HUES64 (cell line): ENCODE data around the gene ARSB.
"Not testable (repeated sequence)": the region's sequence is repeated elsewhere in the genome, so short reads cannot be mapped to it uniquely, and the experiment has no call there.

Experiments
- H3K27ac ChIP-seq: 2 replicates; pipeline ENCODE4 v1.7.0; 2013; ENCODE audit warnings: low read depth, low read length, inconsistent platforms
- H3K27me3 ChIP-seq: 2 replicates; pipeline ENCODE4 v1.6.1; 2013; ENCODE audit warnings: mild to moderate bottlenecking, low read length; ENCODE audit not compliant: insufficient read depth
- H3K36me3 ChIP-seq: 2 replicates; pipeline ENCODE4 v1.6.1; 2013; ENCODE audit warnings: mild to moderate bottlenecking, low read length; ENCODE audit not compliant: insufficient read depth
- H3K4me1 ChIP-seq: 2 replicates; pipeline ENCODE4 v1.6.1; 2013; ENCODE audit warnings: mild to moderate bottlenecking, low read length, moderate library complexity; ENCODE audit not compliant: insufficient read depth
- H3K4me3 ChIP-seq: 2 replicates; pipeline ENCODE4 v1.5.1; 2013; ENCODE audit warnings: mild to moderate bottlenecking, low read length, moderate library complexity
- H3K9ac ChIP-seq: 2 replicates; pipeline ENCODE4 v1.6.1; 2013; ENCODE audit warnings: mild to moderate bottlenecking, low read depth, low read length
- H3K9me3 ChIP-seq: 2 replicates; pipeline ENCODE4 v1.6.1; 2013; ENCODE audit warnings: low read depth, low read length; ENCODE audit not compliant: insufficient read depth
- WGBS: fragments of 150-250, 120-280 bp; methylation state at CpG from one replicate; pipeline ENCODE4 v1.1.7; 2013; ENCODE audit warnings: missing lambda C conversion rate; 5-methylcytosine and 5-hydroxymethylcytosine counted together

The ARSB gene

DNA sequence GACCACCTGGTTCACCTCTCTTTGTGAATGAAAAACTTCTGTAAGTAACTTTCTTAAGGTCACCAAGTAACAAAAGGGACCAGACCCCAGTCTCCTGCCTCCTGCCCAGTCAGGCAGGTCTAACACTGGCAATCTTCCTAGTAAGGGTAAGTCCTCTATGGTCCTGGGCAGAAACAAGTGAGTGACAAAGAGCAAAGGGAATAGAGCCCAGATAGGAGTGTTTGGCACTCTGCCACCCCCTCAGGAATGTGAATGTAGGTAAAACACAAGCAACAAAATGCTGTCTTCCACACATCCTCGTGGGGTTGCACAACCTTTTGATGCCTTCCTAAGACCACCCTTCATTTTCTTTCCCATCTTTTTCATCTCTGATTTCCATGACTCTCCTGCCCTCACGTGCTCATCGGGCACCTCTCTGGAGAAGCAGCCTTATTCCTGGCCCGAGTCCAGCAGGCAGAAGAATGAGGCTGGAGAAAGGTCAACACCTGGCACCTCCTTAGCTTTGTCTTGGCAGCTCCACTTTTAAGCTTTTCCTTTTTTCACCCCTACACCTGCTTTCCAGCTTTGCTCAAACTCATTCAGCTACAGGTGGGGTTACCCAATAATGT lies 246.3 kb downstream of the ARSB start:
- Histone ChIP-seq H3K27me3 (no peaks in the 10 kb centered on the region), H3K9me3 (no peaks in the 10 kb centered on the region), H3K27ac (no peak overlapping the region), H3K9ac (no peak overlapping the region), H3K4me3 (no peak overlapping the region), H3K4me1 (no peaks in the 10 kb centered on the region), H3K36me3 (no peaks in the 10 kb centered on the region)
- WGBS, result 90% methylated on average over 4 of the region's 4 CpGs

DNA sequence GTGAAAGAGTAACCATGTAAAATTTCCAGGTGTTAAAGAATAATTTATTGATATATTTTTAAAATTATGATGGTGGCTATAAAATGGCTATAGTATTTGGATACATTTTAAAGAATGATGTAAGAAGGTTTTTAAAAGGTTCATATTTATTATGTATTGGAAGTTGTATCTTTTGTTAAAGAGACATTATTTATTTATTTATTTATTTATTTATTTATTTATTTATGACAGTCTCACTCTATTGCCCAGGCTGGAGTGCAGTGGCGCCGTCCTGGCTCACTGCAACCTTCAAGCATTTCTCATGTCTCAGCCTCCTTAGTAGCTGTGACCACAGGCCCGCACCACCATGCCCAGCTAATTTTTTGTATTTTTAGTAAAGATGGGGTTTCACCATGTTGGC lies 247.0 kb downstream of the ARSB start:
- 92% methylated on average over 3 of the region's 3 CpGs for WGBS
- H3K27me3 ChIP-seq, result no peaks in the 10 kb centered on the region
- H3K9ac ChIP-seq, result no peak overlapping the region
- H3K36me3 ChIP-seq, result no peaks in the 10 kb centered on the region
- H3K27ac ChIP-seq, result no peak overlapping the region
- no peaks in the 10 kb centered on the region for H3K4me1 ChIP-seq
- H3K4me3 ChIP-seq, result no peak overlapping the region
- no peaks in the 10 kb centered on the region for H3K9me3 ChIP-seq

DNA sequence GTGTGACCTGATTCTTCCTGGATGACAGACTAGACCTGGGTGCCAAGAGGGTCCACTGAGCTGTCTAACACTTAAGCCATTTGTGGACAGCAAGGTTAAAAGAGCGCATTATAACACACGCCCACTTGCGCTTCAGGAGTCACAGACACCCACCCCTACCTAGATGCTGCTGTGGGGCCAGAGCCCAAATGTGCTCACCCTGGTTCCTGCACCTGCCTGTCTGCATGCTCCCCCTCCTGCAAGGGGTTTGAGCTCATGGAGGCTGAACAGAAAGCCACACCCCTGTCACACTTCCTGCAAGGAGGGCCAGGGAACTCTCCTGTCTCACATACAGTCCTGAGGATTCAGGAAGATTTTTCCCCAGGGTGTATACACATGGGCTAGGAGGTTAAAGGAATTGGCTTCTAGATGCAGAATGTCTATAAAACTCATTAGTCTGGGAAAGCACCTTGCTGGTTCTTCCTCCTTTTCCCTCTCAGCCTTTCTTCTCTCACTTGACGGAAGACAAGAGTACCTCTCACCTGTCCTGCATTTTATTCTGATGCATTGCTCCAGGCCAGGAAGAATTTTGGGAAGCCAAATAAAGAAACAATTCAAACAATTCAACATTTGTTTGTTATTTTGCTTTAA lies 249.2 kb downstream of the ARSB start:
- no peak overlapping the region for H3K4me3 ChIP-seq
- H3K27ac ChIP-seq, result no peak overlapping the region
- WGBS, result 96% methylated on average over 4 of the region's 4 CpGs
- H3K36me3 ChIP-seq, result no peaks in the 10 kb centered on the region
- no peaks in the 10 kb centered on the region for H3K9me3 ChIP-seq
- no peaks in the 10 kb centered on the region for H3K27me3 ChIP-seq
- H3K9ac ChIP-seq, result no peak overlapping the region
- peaks cover 8% of the 10 kb centered on the region; the same call in 1 of the 2 replicates for H3K4me1 ChIP-seq

DNA sequence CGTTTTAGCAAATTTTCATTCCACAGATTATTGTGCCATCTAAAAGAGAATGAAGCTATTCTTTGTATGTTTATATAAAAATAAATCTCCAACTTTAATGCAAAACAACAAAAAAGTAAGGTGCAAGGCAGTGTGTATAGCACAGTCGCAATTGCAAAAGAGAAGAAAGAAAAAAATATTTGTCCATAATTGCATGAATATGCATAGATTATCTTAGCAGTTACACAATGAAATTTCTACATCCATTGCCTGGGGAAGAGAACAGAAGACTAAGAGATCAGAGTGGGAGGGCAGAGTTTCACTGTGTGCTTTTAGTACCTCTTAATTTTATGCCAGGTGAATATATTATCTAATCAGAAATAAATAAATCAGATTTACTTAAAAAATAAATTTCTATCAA lies 250.2 kb downstream of the ARSB start:
- Histone ChIP-seq H3K4me1 (peaks cover 11% of the 10 kb centered on the region; the same call in 1 of the 2 replicates), H3K36me3 (no peaks in the 10 kb centered on the region), H3K9me3 (no peaks in the 10 kb centered on the region), H3K27ac (no peak overlapping the region), H3K27me3 (no peaks in the 10 kb centered on the region), H3K9ac (no peak overlapping the region), H3K4me3 (no peak overlapping the region)
- no CpG with 5 or more reads among the region's 2 CpGs for WGBS

DNA sequence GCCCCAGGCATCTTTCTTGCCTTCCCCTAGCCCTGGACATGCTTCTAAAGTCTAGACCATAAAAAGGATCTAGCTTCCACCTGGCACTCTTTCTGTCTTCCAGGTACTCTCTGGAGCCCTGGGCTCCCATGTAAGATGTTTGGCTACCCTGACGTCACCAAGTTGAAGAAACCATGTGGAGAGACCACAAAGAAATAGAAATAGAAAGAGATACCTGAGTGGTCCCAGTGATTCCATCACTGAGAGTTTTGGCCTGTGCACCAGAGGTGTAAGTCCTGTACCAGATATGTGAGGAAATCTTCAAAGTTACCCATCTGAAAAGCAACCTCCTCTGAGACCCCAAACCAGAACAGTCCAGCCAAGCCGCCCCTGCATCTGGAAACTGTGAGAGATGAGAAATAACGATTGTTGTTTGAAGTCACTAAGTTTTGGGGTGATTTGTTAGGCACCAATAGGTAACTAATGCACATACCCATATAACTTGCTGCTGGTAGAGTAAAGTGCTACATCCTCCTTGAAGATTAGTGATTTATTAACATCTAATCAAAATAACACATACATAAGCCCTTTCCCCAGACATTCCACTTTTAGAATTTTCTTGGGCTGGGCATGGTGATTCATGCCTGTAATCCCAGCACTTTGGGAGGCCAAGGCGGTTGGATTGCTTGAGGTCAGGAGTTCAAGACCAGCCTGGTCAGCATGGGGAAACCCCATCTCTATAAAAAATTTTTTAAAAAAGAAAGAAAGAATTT lies 250.8 kb downstream of the ARSB start:
- Histone ChIP-seq H3K36me3 (no peaks in the 10 kb centered on the region), H3K9me3 (no peaks in the 10 kb centered on the region), H3K27ac (no peak overlapping the region), H3K4me1 (peaks cover 14% of the 10 kb centered on the region; the same call in 1 of the 2 replicates), H3K27me3 (no peaks in the 10 kb centered on the region), H3K9ac (no peak overlapping the region), H3K4me3 (no peak overlapping the region)
- WGBS, result 93% methylated on average over 4 of the region's 4 CpGs

DNA sequence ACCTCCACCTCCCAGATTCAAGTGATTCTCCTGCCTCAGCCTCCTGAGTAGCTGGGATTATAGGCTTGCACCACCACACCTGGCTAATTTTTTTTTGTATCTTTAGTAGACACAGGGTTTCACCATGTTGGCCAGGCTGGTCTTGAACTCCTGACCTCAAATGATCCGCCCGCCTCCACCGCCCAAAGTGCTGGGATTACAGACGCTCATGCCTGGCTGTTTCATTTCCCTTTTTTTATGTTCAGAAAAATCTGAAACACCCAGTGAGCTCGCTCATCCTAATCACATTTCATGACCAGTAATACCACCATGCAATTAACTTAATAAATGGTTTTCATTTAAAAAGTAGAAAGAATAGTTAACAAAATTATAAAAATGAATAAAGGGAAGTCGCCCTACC lies 252.4 kb downstream of the ARSB start:
- H3K36me3 ChIP-seq, H3K9me3 ChIP-seq, H3K27ac ChIP-seq, H3K4me3 ChIP-seq, H3K9ac ChIP-seq, H3K27me3 ChIP-seq: not testable (repeated sequence)
- WGBS, result 94% methylated on average over 5 of the region's 6 CpGs
- H3K4me1 ChIP-seq, result peaks cover 14% of the 10 kb centered on the region; the same call in 1 of the 2 replicates

DNA sequence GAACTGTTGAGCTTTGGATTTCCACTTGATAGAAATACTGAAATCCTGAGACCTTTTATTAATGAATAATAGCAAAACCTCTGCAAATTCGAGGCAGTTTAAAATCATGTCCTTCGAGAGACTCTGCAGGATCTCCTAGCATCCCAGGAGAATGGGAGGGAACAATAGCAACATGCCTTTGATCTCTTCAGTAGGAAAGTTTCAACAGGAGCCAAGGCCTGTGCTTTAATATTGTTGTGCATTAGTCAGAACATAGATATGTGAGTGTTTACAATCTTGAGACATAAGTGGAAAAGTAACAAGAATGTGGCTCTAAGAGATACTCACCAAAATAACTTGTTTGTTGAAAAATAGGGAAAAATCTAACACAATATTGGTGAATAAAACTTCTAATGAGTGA lies 253.2 kb downstream of the ARSB start:
- no peak overlapping the region for H3K9ac ChIP-seq

DNA sequence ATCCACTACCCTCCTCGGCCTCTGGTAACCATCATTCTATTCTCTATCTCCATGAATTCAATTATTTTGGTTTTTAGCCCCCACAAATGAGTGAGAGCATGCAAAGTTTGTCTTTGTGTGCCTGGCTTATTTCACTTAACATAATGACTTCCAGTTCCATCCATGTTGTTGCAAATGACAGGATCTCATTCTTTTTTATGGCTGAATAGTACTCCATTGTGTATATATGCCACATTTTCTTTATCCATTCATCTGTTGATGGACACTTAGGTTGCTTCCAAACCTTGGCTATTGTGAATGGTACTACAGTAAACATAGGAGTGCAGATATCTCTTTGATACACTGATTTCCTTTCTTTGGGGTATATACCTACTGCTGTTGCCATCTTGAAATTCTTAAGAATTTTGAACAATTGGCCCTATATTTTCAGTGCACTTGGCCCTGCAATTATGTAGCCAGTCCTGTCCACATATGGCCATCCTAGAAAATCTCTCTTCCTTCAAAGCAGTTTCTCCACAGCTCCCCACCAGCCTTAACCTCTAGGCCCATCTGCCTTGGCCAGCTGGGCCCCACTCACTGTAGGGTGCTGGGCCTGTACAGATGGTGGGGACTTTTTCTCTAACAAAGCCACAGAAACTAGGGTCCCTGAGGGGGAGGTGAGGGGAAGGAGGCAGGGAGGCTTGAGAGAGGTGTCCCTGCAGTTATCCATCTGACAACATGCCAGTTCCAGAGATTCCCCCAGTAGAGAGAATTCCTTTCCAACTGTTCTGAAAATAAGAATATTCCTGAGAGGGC lies 254.6 kb downstream of the ARSB start:
- 94% methylated on average over 1 of the region's 1 CpG for WGBS
- no peak overlapping the region for H3K9ac ChIP-seq
- peaks cover 14% of the 10 kb centered on the region; the same call in 1 of the 2 replicates for H3K4me1 ChIP-seq
- no peak overlapping the region for H3K27ac ChIP-seq
- no peak overlapping the region for H3K4me3 ChIP-seq
- no peaks in the 10 kb centered on the region for H3K27me3 ChIP-seq
- no peaks in the 10 kb centered on the region for H3K9me3 ChIP-seq
- H3K36me3 ChIP-seq, result no peaks in the 10 kb centered on the region

More for the DNA sequence above, 253.2 kb downstream of the ARSB start:
- no peaks in the 10 kb centered on the region for H3K36me3 ChIP-seq
- H3K27me3 ChIP-seq, result no peaks in the 10 kb centered on the region
- WGBS, result 39% methylated on average over 2 of the region's 2 CpGs
- no peak overlapping the region for H3K4me3 ChIP-seq
- no peak overlapping the region for H3K27ac ChIP-seq
- H3K4me1 ChIP-seq, result peaks cover 14% of the 10 kb centered on the region; the same call in 1 of the 2 replicates
- no peaks in the 10 kb centered on the region for H3K9me3 ChIP-seq

DNA sequence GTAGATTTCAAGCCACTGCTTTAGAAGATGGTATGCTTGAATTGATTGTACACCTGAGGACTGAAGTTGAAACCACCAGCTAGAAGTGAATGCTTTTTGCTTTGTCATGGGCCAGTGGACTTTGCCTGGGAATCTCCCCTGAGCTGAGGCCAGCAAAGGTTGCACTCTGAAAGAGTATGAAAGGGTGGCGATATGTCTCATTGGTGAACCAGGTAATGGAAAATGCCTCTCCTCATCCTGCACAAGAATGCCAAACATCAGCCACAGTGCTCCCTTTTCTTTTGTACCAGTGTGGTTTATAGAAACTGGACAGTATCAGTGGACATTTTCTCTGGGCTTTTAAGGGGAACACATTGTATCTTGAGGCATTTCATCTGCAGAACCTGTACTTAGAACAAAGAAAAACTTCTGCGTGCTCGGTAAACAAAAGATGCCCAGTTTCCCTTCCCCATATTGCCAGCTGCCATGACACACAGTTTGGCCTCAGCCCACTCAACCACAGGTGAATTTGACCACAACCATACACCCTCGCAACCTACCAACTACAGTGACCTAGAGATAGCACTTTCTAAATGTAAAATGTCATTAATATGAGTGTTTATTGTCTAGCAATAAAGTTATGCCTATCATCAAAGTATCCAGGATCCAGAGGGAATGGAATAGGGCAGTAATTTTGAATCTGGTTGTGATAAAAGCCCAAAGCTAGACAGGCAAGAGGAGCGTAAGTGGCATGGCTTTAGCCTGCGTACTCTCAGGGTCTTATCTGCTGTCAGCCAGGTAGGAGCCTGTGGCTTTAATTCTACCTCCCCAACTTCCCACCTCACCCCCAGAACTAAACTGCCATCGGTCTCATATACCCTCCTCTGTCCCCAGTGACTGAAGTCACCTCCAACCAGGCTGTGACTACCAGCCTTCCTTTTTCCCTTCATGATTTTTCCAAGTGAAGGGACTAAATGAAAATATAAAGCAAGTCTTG lies 257.0 kb downstream of the ARSB start:
- Histone ChIP-seq H3K36me3 (no peaks in the 10 kb centered on the region), H3K27me3 (no peaks in the 10 kb centered on the region), H3K27ac (peak overlapping the region; percentile 24; the same call in 1 of the 2 replicates), H3K9ac (no peak overlapping the region), H3K4me3 (no peak overlapping the region), H3K4me1 (peaks cover 16% of the 10 kb centered on the region; the same call in 1 of the 2 replicates), H3K9me3 (no peaks in the 10 kb centered on the region)
- 95% methylated on average over 7 of the region's 7 CpGs for WGBS
